HuH-7.5 (cell line): ENCODE measurements around the gene SLC27A4.
A peak's percentile ranks its signal among the peaks of the same experiment; 100 is the strongest.
"Not testable (repeated sequence)": the region's sequence is repeated elsewhere in the genome, so short reads cannot be mapped to it uniquely, and the experiment has no call there.

Experiments used
- DNase-seq: peaks from one replicate; pipeline ENCODE4 v3.0.0; 2011; ENCODE audit warnings: low spot score

The SLC27A4 gene

DNA sequence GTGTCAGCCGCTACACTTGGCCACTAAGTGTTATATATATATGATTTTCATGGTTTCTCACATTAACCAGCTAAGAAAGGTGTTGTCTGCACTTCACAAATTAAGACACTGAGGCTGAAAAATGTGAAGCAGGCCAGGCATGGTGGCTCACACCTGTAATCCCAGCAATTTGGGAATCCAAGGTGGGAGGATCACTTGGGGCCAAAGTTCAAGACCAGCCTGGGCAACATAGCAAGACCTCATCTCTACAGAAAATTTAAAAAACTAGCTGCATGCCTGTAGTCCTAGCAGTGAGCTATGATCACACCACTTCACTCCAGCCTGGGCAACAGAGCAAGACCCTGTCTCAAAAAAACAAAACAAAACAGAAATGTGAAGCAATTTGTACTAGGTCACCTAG, 15.9 kb upstream of the SLC27A4 start:
- no peak for DNase-seq

DNA sequence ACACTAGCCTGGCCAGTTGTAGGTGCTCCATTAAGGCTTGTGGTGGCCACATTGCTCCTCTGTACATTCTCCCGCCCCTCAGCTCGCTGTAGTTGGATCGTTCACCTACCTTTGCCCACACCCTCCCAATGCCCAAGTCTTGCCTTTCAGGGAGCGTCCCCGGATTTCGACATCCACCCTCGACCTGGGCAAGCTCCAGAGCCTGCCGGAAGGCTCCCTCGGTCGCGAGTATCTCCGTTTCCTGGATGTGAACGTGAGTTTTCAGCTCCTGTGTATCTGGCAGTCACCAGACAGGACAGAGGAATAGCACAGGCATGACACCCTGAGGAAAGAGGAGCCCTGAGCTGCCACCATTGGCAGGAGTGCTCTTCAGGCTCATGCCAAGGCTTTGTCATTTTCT, 14.7 kb upstream of the SLC27A4 start:
- DNase-seq, result no peak

DNA sequence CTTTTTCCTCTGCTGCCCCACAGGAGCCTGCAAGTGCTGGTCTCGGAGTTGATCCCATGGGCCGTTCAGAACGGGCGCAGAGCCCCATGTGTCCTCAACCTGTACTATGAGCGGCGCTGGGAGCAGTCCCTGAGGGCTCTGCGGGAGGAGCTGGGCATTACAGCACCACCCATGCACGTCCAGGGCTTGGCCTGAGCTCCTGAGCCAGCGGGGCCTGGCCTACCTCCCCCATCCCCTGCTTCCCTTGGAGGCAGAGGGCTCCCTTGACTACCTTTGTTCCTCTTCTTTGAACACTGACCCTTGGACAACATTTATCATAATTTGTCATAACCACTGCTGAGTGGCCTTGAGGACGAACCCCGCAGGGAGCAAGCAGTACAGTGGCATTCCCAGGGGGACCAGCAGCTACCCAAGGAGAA, 6.9 kb upstream of the SLC27A4 start:
- DNase-seq, result no peak

- DNase-seq, result no peak
These were observed 5.2 kb upstream of the SLC27A4 start for GRCh38 chr9:128335161-128335560.

- no peak for DNase-seq
These were observed 4.4 kb upstream of the SLC27A4 start for GRCh38 chr9:128335914-128336313.

DNA sequence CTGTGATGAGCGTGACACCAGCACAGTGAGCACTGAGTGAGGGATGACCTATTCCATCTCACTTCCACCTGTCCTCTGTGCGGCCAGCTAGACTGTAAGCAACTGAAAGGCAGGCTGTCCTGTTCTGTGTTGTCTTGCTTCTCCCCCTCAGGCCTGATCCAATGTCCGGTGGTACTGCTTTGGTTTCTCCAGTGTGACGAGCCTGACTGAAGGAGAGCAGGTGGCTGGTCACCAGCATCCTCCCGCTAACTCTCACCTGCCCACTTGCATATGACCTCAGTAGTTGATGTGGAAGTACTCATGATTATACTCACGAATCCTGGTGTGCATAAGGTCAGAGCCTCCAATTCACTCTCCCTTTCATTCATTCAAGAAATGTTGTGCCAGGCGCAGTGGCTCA, 2.4 kb upstream of the SLC27A4 start:
- no peak for DNase-seq

- not testable (repeated sequence) for DNase-seq
These were observed 1.3 kb upstream of the SLC27A4 start for GRCh38 chr9:128338852-128339614.

- peak; percentile 49 for DNase-seq
These were observed 536 bp downstream of the SLC27A4 start for GRCh38 chr9:128340691-128341434.

- DNase-seq, result peak; percentile 91
These were observed 1.1 kb downstream of the SLC27A4 start for GRCh38 chr9:128341435-128341849.

DNA sequence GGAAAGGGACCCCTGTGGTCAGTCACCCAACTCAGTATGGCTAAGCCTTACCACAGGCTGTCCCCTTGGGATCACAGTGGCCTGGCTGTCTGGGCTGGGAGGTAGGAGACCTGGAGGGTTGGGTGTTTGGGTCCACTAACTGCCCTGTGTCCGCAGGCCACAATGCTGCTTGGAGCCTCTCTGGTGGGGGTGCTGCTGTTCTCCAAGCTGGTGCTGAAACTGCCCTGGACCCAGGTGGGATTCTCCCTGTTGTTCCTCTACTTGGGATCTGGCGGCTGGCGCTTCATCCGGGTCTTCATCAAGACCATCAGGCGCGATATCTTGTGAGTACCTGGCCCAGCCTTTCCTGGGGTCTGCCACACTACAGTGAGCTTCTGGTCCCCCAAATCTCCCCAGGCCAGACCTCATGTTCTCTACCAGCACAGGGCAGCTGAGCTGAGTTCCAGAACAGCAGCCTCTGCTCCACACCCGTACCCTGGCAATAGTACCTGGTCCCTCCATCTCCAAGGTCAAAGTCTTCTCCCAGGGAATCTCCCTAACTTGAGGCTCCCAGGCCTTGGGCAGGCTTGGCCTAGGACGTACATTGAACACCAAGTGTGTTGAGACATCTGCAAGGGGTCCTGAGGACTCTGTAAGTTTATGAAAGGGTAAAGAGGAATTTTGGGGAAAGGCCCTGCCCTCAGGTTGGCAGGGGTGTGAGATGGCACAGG, 2.8 kb downstream of the SLC27A4 start:
- DNase-seq, result no peak

DNA sequence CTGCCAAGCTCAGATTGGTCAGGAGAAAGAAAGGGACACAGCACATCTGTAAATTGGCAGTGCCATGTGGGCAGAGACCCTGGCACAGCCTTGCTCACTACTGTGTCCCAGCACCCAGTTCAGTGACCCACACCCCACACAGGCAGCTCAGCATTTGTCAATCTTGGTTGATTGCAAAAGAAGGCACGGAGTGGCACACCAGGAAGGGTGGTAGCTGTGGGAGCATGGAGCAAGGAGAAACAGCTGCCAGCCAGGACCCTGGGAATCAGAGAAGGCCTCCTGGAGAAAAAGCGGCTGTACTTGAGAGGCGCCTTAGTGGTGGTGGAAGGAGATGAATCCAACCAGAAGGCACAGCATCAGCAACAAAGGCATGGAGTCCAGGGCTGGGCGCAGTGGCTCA, 3.5 kb downstream of the SLC27A4 start:
- no peak for DNase-seq

DNA sequence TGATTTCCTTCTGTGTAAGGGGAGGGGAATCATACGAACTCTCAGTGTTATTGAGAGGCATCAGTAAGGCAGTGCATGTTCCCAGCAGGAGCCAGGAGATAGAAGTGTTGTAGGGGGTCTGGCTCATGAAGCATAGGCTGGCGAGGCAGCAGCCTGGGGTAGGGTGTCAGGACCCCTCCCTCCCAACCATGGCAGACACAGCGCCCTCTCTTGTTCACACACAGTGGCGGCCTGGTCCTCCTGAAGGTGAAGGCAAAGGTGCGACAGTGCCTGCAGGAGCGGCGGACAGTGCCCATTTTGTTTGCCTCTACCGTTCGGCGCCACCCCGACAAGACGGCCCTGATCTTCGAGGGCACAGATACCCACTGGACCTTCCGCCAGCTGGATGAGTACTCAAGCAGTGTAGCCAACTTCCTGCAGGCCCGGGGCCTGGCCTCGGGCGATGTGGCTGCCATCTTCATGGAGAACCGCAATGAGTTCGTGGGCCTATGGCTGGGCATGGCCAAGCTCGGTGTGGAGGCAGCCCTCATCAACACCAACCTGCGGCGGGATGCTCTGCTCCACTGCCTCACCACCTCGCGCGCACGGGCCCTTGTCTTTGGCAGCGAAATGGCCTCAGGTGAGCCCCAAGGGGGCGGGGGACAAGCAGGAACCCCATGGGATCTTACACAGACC, 4.7 kb downstream of the SLC27A4 start:
- DNase-seq, result no peak

DNA sequence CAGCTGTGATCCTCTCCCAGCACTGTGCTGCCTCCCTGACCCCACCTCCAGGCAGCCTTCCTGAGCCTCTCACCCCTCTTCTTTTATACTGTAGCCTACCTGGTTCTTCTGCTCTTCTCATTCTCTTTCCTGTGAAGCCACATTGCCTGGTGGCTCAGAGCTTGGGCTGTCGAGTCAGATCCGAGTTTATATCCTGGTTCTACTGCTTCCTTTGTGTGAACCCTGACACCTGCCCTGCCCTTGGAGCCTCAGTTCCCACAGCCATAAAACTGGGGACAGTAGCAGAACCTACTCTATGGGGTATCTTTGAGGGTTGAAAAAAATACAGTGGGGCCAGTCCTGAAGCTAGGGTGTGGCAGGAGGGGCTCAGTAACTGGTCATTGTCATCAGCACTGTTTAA, 8.8 kb downstream of the SLC27A4 start:
- no peak for DNase-seq

- no peak for DNase-seq
These were observed 9.4 kb downstream of the SLC27A4 start for GRCh38 chr9:128349772-128350171.

- DNase-seq, result no peak
These were observed 15.1 kb downstream of the SLC27A4 start for GRCh38 chr9:128355451-128355850.

DNA sequence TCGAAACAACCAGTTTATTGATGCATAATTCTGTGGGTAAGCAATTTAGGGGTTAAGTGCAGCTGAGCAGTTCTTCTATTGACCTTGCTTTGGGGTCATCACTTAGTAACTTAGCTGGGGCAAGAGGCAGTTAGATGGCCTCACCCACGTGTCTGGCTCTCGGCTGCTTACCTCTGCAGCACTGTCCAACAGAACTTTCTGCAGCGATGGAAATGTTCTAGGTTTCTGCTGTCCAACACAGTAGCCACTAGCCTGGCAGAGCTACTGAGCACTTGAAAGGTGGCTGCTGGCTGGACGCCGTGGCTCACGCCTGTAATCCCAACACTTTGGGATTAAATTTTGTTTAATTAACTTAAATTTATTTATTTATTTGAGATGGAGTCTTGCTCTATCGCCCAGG, 17.8 kb downstream of the SLC27A4 start:
- DNase-seq, result no peak

- no peak for DNase-seq
These were observed 18.5 kb downstream of the SLC27A4 start for GRCh38 chr9:128358861-128359260.

- no peak for DNase-seq
These were observed 20.5 kb downstream of the SLC27A4 start for GRCh38 chr9:128360826-128361225.

DNA sequence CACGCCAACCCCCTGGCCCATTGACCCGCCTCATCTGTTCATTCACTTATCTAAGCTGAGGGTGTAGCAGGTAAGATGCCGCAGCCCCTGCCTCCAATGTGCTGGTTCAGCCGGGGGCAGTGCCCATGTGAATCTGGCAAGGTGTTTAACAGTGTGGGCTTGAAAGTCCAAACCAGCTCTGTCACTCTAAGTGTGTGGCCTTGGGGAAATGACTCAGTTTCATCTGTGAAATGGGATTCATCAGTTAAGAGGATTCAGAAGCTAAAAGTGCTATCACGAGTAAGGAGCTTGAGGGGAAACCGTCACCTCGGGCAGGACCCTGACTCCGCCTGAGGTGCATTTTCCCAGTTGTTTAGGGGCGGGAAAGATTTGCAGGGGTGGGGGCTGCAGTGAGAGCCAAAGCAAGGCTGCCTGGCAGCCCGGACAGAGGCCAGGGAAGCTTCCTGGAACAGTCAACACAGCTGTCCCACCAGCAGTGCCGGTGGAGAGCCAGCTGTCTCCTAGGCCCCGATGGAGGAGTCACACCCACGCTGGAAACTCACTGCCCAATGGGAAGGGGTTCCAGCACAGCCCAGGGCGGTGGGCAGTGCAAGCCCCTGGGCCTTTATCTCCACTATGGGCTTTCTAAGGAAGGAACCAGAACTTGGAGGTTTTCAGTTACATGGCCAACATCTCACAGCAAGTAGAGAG, 21.1 kb downstream of the SLC27A4 start:
- DNase-seq, result no peak

- DNase-seq, result peak; percentile 95
These were observed 21.8 kb downstream of the SLC27A4 start for GRCh38 chr9:128361986-128362646.

- DNase-seq, result no peak
These were observed 22.4 kb downstream of the SLC27A4 start for GRCh38 chr9:128362774-128363173.
